ENCODE results near the gene NRXN2.

Gene NRXN2

GRCh38 chr11:64592234-64592615, 130.8 kb downstream of the NRXN2 start:
- no peaks in the 10 kb centered on the region for H3K36me3 ChIP-seq (ENCODE audit: insufficient read depth, low read length)
- H3K4me3 ChIP-seq (ENCODE audit: low read length, poor library complexity, severe bottlenecking): no peak overlapping the region
- H3K4me2 ChIP-seq (ENCODE audit: low read depth, low read length, poor library complexity, severe bottlenecking): no peak overlapping the region
- H2AFZ ChIP-seq (ENCODE audit: low read length): no peak overlapping the region
- no peak overlapping the region for H3K9ac ChIP-seq (ENCODE audit: low read depth, low read length, poor library complexity, severe bottlenecking)
- peaks cover 7% of the 10 kb centered on the region; the same call in 1 of the 2 replicates for H3K9me3 ChIP-seq (ENCODE audit: insufficient read depth, low read depth, low read length)
- H3K9me2 ChIP-seq (replicated peaks; ENCODE audit: low read depth, low read length): no peaks in the 10 kb centered on the region
- no peaks in the 10 kb centered on the region for H3K27me3 ChIP-seq (ENCODE audit: insufficient read depth, low read length, poor library complexity, severe bottlenecking)
- H4K20me1 ChIP-seq (ENCODE audit: insufficient read depth, low read length, poor library complexity, severe bottlenecking): no peaks in the 10 kb centered on the region
- no peaks in the 10 kb centered on the region for H3K79me2 ChIP-seq (ENCODE audit: insufficient read depth, low read length)
- no peaks in the 10 kb centered on the region for H3K4me1 ChIP-seq (ENCODE audit: insufficient read depth, low read length, poor library complexity, severe bottlenecking)
- TF ChIP-seq EZH2phosphoT487 (IDR thresholded peaks at IDR 0.05; ENCODE audit: borderline replicate concordance) (no peak), CTCF (conservative IDR thresholded peaks at IDR 0.05; ENCODE audit: low read length) (no peak)
- no peaks in the 10 kb centered on the region for H3F3A ChIP-seq (ENCODE audit: low read depth)

GRCh38 chr11:64591257-64592233, 131.5 kb downstream of the NRXN2 start:
- H3K4me1 ChIP-seq (ENCODE audit: insufficient read depth, low read length, poor library complexity, severe bottlenecking): no peaks in the 10 kb centered on the region
- no peak overlapping the region for H3K4me3 ChIP-seq (ENCODE audit: low read length, poor library complexity, severe bottlenecking)
- no peaks in the 10 kb centered on the region for H3K36me3 ChIP-seq (ENCODE audit: insufficient read depth, low read length)
- no peaks in the 10 kb centered on the region for H3F3A ChIP-seq (ENCODE audit: low read depth)
- H3K9ac ChIP-seq (ENCODE audit: low read depth, low read length, poor library complexity, severe bottlenecking): no peak overlapping the region
- no peaks in the 10 kb centered on the region for H3K9me2 ChIP-seq (replicated peaks; ENCODE audit: low read depth, low read length)
- no peaks in the 10 kb centered on the region for H4K20me1 ChIP-seq (ENCODE audit: insufficient read depth, low read length, poor library complexity, severe bottlenecking)
- no peaks in the 10 kb centered on the region for H3K27me3 ChIP-seq (ENCODE audit: insufficient read depth, low read length, poor library complexity, severe bottlenecking)
- H3K9me3 ChIP-seq (ENCODE audit: insufficient read depth, low read depth, low read length): peaks cover 7% of the 10 kb centered on the region; the same call in 1 of the 2 replicates
- H3K4me2 ChIP-seq (ENCODE audit: low read depth, low read length, poor library complexity, severe bottlenecking): no peak overlapping the region
- TF ChIP-seq CTCF (conservative IDR thresholded peaks at IDR 0.05; ENCODE audit: low read length): no peak
- TF ChIP-seq EZH2phosphoT487 (IDR thresholded peaks at IDR 0.05; ENCODE audit: borderline replicate concordance): no peak
- no peaks in the 10 kb centered on the region for H3K79me2 ChIP-seq (ENCODE audit: insufficient read depth, low read length)
- H2AFZ ChIP-seq (ENCODE audit: low read length): no peak overlapping the region

- no peak within 1 kb of the TSS for H3K4me2 ChIP-seq (ENCODE audit: low read depth, low read length, poor library complexity, severe bottlenecking)
- H3K9me3 ChIP-seq (ENCODE audit: insufficient read depth, low read depth, low read length): peaks cover 7% of the 10 kb centered on the region; the same call in 1 of the 2 replicates
- no peak within 1 kb of the TSS for H3K4me3 ChIP-seq (ENCODE audit: low read length, poor library complexity, severe bottlenecking)
- no peaks in the 10 kb centered on the region for H3K4me1 ChIP-seq (ENCODE audit: insufficient read depth, low read length, poor library complexity, severe bottlenecking)
- no peaks in the 10 kb centered on the region for H3F3A ChIP-seq (ENCODE audit: low read depth)
- no peak within 1 kb of the TSS for H2AFZ ChIP-seq (ENCODE audit: low read length)
- no peaks in the 10 kb centered on the region for H3K9me2 ChIP-seq (replicated peaks; ENCODE audit: low read depth, low read length)
- TF ChIP-seq CTCF (conservative IDR thresholded peaks at IDR 0.05; ENCODE audit: low read length): no peak
- no peak for TF ChIP-seq EZH2phosphoT487 (IDR thresholded peaks at IDR 0.05; ENCODE audit: borderline replicate concordance)
- no peaks in the 10 kb centered on the region for H3K27me3 ChIP-seq (ENCODE audit: insufficient read depth, low read length, poor library complexity, severe bottlenecking)
- no peaks in the 10 kb centered on the region for H3K79me2 ChIP-seq (ENCODE audit: insufficient read depth, low read length)
- H3K9ac ChIP-seq (ENCODE audit: low read depth, low read length, poor library complexity, severe bottlenecking): no peak within 1 kb of the TSS
- no peaks in the 10 kb centered on the region for H4K20me1 ChIP-seq (ENCODE audit: insufficient read depth, low read length, poor library complexity, severe bottlenecking)
- H3K36me3 ChIP-seq (ENCODE audit: insufficient read depth, low read length): no peaks in the 10 kb centered on the region
These were observed 132.2 kb downstream of the NRXN2 start, which contains the start of gene SLC22A12 for GRCh38 chr11:64590763-64591221. Gene SLC22A12 (plus strand): TSS chr11:64591220. CDS start chr11:64591557, 337 bp downstream.

Data from Loucy (cell line).